K562 (cell line): ENCODE results near the gene TMEM270. TPM values are rescaled to one million over a fixed set of nuclear protein-coding genes. Genes with fewer than 3 reads are reported as not detected.
A peak's percentile ranks its signal among the peaks of the same experiment; 100 is the strongest.

ENCODE experiments used
- ATAC-seq: fragments of 200-7000 bp; cut with Tn5 transposase; 3 replicates; pipeline ENCODE4 v1.9.1; 2020; ENCODE audit warnings: moderate library complexity
- BruUV-seq: library from RNA; stranded (reverse); fragments of 400-500 nt; replicated peaks from 2 replicates; lab custom pipeline; 2021; lab: Mats Ljungman, UMichigan
- CTCF ChIA-PET: fragments of 300-600 bp; formaldehyde crosslinking; extraction: SDS; loops from one replicate; lab custom pipeline; 2021; ENCODE audit warnings: low intra/inter-chr PET ratio; lab: Yijun Ruan, JAX
- POLR2A ChIA-PET: fragments of 300-600, 350-650 bp; sonication (Branson Sonifier 250); formaldehyde crosslinking; extraction: SDS; loops from one replicate; lab custom pipeline; 2021; ENCODE audit warnings: antibody characterized with exemption, inconsistent platforms; lab: Yijun Ruan, JAX
- DNase-seq, 4 experiments: peaks; one replicate each; pipeline versions ENCODE4 v3.0.0 to v3.0.0-alpha.2; 2011 to 2018; ENCODE audit warnings: low spot score in 3 of 4, mixed read lengths in 3 of 4; ENCODE audit errors: extremely low read depth in 1 of 4
- FAIRE-seq: peaks from 2 replicates; lab custom pipeline; 2011; peaks lifted over from hg19 to GRCh38; lab: Jason Lieb, UNC
- H2AFZ ChIP-seq: 2 replicates; pipeline ENCODE4 v1.6.0; 2011; ENCODE audit warnings: low read depth, low read length, control low read depth, inconsistent platforms
- H3K27ac ChIP-seq: fragments of 200-600 bp; 3 replicates; pipeline ENCODE4 v1.8.0; 2011; ENCODE audit warnings: low read depth, mild to moderate bottlenecking, control low read depth, inconsistent platforms, low read length, moderate library complexity, mixed read lengths; ENCODE audit errors: extremely low read depth
- H3K27me3 ChIP-seq, 2 experiments: fragments of 300-600 bp in 1 of 2; 2 replicates in 1 of 2; 3 replicates in 1 of 2; pipeline versions ENCODE4 v1.6.0 to v1.8.0; 2011; ENCODE audit warnings: inconsistent platforms in 2 of 2, low read length in 2 of 2, mild to moderate bottlenecking in 1 of 2, mixed read lengths in 1 of 2, moderate library complexity in 1 of 2; ENCODE audit not compliant: control insufficient read depth in 2 of 2, insufficient read depth in 2 of 2
- H3K36me3 ChIP-seq: fragments of 300-600 bp; 3 replicates; pipeline ENCODE4 v1.8.0; 2011; ENCODE audit warnings: mild to moderate bottlenecking, low read length, inconsistent platforms; ENCODE audit not compliant: control insufficient read depth, insufficient read depth
- H3K4me1 ChIP-seq, 2 experiments: fragments of 200-600 bp in 1 of 2; replicated peaks in 1 of 2; 2 replicates in 1 of 2; 3 replicates in 1 of 2; pipeline versions ENCODE4 v1.5.1 to v1.8.0; 2011; ENCODE audit warnings: inconsistent platforms in 2 of 2, low read length in 2 of 2, mild to moderate bottlenecking in 1 of 2, mixed read lengths in 1 of 2, moderate library complexity in 1 of 2; ENCODE audit not compliant: control insufficient read depth in 2 of 2, insufficient read depth in 2 of 2
- H3K4me2 ChIP-seq: 2 replicates; pipeline ENCODE4 v1.6.1; 2011; ENCODE audit warnings: low read length, control low read depth, inconsistent platforms, mixed read lengths; ENCODE audit not compliant: insufficient read depth
- H3K4me3 ChIP-seq: fragments of 200-600 bp; sonication (generic), shearing (Covaris generic); 2 replicates; pipeline ENCODE4 v1.5.1; 2016; ENCODE audit warnings: control low read depth, inconsistent platforms
- H3K79me2 ChIP-seq: fragments of 200-600 bp; 3 replicates; pipeline ENCODE4 v1.8.0; 2011; ENCODE audit warnings: low read length, inconsistent platforms; ENCODE audit not compliant: control insufficient read depth, insufficient read depth
- H3K9ac ChIP-seq, 2 experiments: 2 replicates each; pipeline versions ENCODE4 v1.6.0 to v1.6.1; 2011; ENCODE audit warnings: low read depth in 2 of 2, low read length in 2 of 2, control low read depth in 1 of 2, inconsistent platforms in 1 of 2, mild to moderate bottlenecking in 1 of 2, mixed read lengths in 1 of 2; ENCODE audit not compliant: insufficient read depth in 1 of 2
- H3K9me1 ChIP-seq: one replicate; pipeline ENCODE4 v1.6.0; 2011; ENCODE audit warnings: inconsistent platforms, mild to moderate bottlenecking, low read length, moderate library complexity; ENCODE audit not compliant: control insufficient read depth, insufficient read depth
- H3K9me3 ChIP-seq: replicated peaks from 2 replicates; pipeline ENCODE4 v1.5.1; 2011; ENCODE audit warnings: low read depth, low read length, inconsistent platforms; ENCODE audit not compliant: control insufficient read depth, insufficient read depth
- H4K20me1 ChIP-seq: replicated peaks from 2 replicates; pipeline ENCODE4 v1.6.1; 2011; ENCODE audit warnings: low read length, inconsistent platforms, mixed read lengths; ENCODE audit not compliant: control insufficient read depth, insufficient read depth
- C11orf30 ChIP-seq: fragments of 450-650 bp; IDR thresholded peaks from 2 replicates; pipeline ENCODE4 v1.6.1; 2016; ENCODE audit warnings: low read depth, mild to moderate bottlenecking
- MAFG ChIP-seq: fragments of 450-650 bp; conservative IDR thresholded peaks from 2 replicates; pipeline ENCODE4 v1.6.1; 2016; ENCODE audit warnings: missing genetic modification characterization, missing compliant biosample characterization
- MAFK ChIP-seq: IDR thresholded peaks from 2 replicates; pipeline ENCODE4 v1.6.1; 2011; ENCODE audit warnings: low read length, improper control_type of control experiment
- SAP30 ChIP-seq: fragments of 200-600 bp; sonication (generic); IDR thresholded peaks from 2 replicates; pipeline ENCODE4 v1.6.1; 2012; ENCODE audit warnings: borderline replicate concordance, low read depth, mild to moderate bottlenecking, moderate library complexity, low read length, control low read depth, inconsistent platforms; ENCODE audit not compliant: insufficient read depth, poor library complexity, severe bottlenecking
- ZNF316 ChIP-seq: fragments of 450-650 bp; IDR thresholded peaks from 2 replicates; pipeline ENCODE4 v1.6.1; 2016
- WGBS: fragments of 100-300 bp; shearing (Covaris generic); methylation state at CpG from one replicate; pipeline ENCODE4 v1.1.6; 2016; ENCODE audit warnings: low coverage, mixed read lengths; ENCODE audit not compliant: insufficient coverage; ENCODE audit errors: missing lambda C conversion rate; 5-methylcytosine and 5-hydroxymethylcytosine counted together
- in situ Hi-C: fragments of 300-500 bp; cut with MboI; formaldehyde crosslinking; loops from 4 replicates; pipeline ENCODE4 v1.15.0; 2018; ENCODE audit warnings: inconsistent platforms, mixed read lengths
- intact Hi-C: fragments of 100-400 bp; cut with micrococcal nuclease; formaldehyde crosslinking; loops from 2 replicates; pipeline ENCODE4 v1.14.2; 2022
- polyA plus RNA-seq, 8 experiments: library from polyadenylated mRNA; depleted of rRNA in 4 of 8; stranded (reverse) in 5 of 8; unstranded in 3 of 8; fragments of >200 nt; fragmentation: Nextera tagmentation in 2 of 8; fragmentation: Illumina TruSeq in 1 of 8; extraction: Ambion mirVana in 2 of 8; extraction: Trizol in 1 of 8; gene quantifications; 2 replicates each; pipeline versions ENCODE4 v1.2.1 to v1.2.3, GENCODE V29; 2011 to 2014; ENCODE audit warnings: inconsistent platforms in 1 of 8, missing spikeins in 1 of 8
- total RNA-seq, 7 experiments: library from RNA; depleted of rRNA in 6 of 7; stranded (reverse); fragments of >200 nt in 6 of 7; fragmentation: Illumina TruSeq in 2 of 7; extraction: Trizol in 2 of 7; gene quantifications; 2 replicates each; pipeline versions ENCODE4 v1.2.1 to v1.2.3, GENCODE V29; 2011 to 2021; ENCODE audit warnings: low replicate concordance in 1 of 7
- TF ChIP-seq, protein P1 (sequence below): fragments of 200-800 bp; sonication (Bioruptor generic); IDR thresholded peaks from 2 replicates; pipeline ENCODE4 v1.6.1; 2017; ENCODE audit warnings: missing genetic modification characterization, missing compliant biosample characterization

Gene TMEM270
- total and polyA plus RNA-seq, 9 of the 15 experiments (the other 6 are each of a cell fraction or from before 2014, with no cell fraction given) = not detected

DNA sequence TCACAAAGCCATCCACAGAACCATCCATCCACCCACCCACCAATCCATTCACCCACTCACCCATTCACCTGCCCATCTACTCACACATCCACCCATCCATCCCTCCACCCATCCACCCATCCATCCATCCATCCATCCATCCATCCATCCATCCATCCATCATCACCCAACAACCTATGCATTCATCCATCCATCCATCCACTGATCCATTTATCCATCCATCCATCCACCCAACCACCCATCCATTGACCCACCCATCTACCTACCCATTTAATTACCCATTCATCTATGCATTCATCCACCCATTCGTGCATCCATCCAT lies 5.4 kb downstream of the TMEM270 start (continued):
- no peak for TF ChIP-seq SAP30

DNA sequence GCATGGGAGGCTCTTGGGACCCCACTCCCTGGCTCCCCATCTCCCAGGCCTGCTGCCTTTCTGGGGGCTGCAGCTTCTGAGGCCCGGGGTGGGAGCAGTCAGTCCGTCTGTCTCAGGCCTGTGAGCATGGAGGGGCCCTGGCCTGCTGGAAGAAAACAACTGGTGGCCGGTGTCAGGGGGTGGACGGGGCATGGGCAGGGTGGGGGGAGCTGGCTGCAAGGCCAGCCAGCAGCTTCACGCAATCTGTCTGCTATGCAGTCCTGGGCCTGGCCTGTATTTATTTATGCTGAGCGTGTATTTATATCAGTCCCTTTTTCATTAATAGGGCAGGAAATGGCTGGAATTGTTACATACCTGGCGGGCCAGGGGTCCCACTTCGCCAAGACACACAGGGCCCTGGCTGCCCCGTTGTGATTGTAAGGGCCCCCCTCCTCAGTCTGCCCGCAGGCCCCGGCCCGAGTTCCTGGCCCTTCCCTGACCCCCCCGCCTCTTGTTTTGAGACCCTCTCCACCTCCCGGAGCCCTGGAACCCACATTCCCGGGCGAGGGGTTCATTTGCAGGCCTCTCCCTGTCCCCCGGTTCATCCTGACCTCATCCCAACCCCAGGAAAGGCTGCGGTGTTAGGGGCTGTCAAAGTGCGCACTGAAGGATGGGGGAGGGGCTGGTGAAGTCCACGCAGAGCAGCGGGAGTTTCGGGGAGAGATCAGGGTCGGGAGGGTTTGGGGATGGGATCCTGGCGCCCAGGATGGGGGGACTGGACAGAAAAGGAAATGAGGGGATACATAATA lies 8.2 kb downstream of the TMEM270 start:
- FAIRE-seq = no peak
- Histone ChIP-seq H3K27me3 (peaks cover 3 to 48% of the 10 kb centered on the region in 2 experiments; a peak in 3 of 5 replicates), H4K20me1 (peaks cover 19% of the 10 kb centered on the region), H3K9ac (no peak overlapping the region), H3K4me2 (no peak overlapping the region), H3K27ac (no peak overlapping the region), H2AFZ (no peak overlapping the region), H3K9me1 (no peaks in the 10 kb centered on the region), H3K4me3 (no peak overlapping the region), H3K36me3 (no peaks in the 10 kb centered on the region), H3K4me1 (peaks cover 0 to 29% of the 10 kb centered on the region in 2 experiments; a peak in 3 of 5 replicates), H3K9me3 (no peaks in the 10 kb centered on the region), H3K79me2 (no peaks in the 10 kb centered on the region)
- in situ Hi-C loops = no loop called here
- no TSS peak for BruUV-seq
- DNase-seq = no peak
- WGBS = 30% methylated on average over 19 of the region's 24 CpGs
- POLR2A ChIA-PET = interaction anchor here (0.7 to 2.5 kb wide), 5 partner anchors 11 to 172 kb away, joined by 3 to 15 read pairs (median 4); no protein-coding TSS in a partner anchor
- ATAC-seq = no peak
- TF ChIP-seq MAFG (tag) (peak; percentile 36), C11orf30 (peak; percentile 62; the same call in 1 of the 2 replicates), ZNF316 (peak; percentile 66), MAFK (0 out of 2 replicates have a peak, but pooled peaks have one; percentile 16)
- TF ChIP-seq, protein P1, sequence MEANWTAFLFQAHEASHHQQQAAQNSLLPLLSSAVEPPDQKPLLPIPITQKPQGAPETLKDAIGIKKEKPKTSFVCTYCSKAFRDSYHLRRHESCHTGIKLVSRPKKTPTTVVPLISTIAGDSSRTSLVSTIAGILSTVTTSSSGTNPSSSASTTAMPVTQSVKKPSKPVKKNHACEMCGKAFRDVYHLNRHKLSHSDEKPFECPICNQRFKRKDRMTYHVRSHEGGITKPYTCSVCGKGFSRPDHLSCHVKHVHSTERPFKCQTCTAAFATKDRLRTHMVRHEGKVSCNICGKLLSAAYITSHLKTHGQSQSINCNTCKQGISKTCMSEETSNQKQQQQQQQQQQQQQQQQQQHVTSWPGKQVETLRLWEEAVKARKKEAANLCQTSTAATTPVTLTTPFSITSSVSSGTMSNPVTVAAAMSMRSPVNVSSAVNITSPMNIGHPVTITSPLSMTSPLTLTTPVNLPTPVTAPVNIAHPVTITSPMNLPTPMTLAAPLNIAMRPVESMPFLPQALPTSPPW = no peak
- CTCF ChIA-PET = no interaction called here
- intact Hi-C loops = no loop called here
